HG03571 (cell line): Measurements from ENCODE around the gene STRIP1.
"Not testable (repeated sequence)": the region's sequence is repeated elsewhere in the genome, so short reads cannot be mapped to it uniquely, and the experiment has no call there.

Experiments
- ATAC-seq: cut with Tn5 transposase; IDR thresholded peaks from one replicate; pipeline ENCODE4 v1.9.1; 2021; ENCODE audit not compliant: unreplicated experiment

STRIP1 gene

GRCh38 chr1:110008971-110009565, 25.4 kb upstream of the STRIP1 start:
- no peak for ATAC-seq

GRCh38 chr1:110011527-110012041, 22.8 kb upstream of the STRIP1 start:
- peak; percentile 92 for ATAC-seq

GRCh38 chr1:110012100-110012780, 22.2 kb upstream of the STRIP1 start:
- peak; percentile 58 for ATAC-seq

- ATAC-seq: no peak
Observed at GRCh38 chr1:110017792-110018191, 16.6 kb upstream of the STRIP1 start.

GRCh38 chr1:110018396-110018795, 16.0 kb upstream of the STRIP1 start:
- ATAC-seq: no peak

- ATAC-seq: no peak
Observed at GRCh38 chr1:110019770-110020169, 14.7 kb upstream of the STRIP1 start.

GRCh38 chr1:110021285-110021684, 13.1 kb upstream of the STRIP1 start:
- no peak for ATAC-seq

GRCh38 chr1:110024613-110025012, 9.8 kb upstream of the STRIP1 start:
- ATAC-seq: no peak

- ATAC-seq: not testable (repeated sequence)
Observed at GRCh38 chr1:110030687-110031086, 3.7 kb upstream of the STRIP1 start.

- no peak for ATAC-seq
Observed at GRCh38 chr1:110032327-110032726, 2.1 kb upstream of the STRIP1 start.

GRCh38 chr1:110033421-110033820, 1.0 kb upstream of the STRIP1 start:
- ATAC-seq: no peak

- no peak for ATAC-seq
Observed at GRCh38 chr1:110034040-110034450, 379 bp upstream of the STRIP1 start.

- no peak for ATAC-seq
Observed at GRCh38 chr1:110035236-110035752, 870 bp downstream of the STRIP1 start.

GRCh38 chr1:110038271-110038670, 3.8 kb downstream of the STRIP1 start:
- no peak for ATAC-seq

GRCh38 chr1:110039641-110040040, 5.2 kb downstream of the STRIP1 start:
- ATAC-seq: no peak

GRCh38 chr1:110040548-110040947, 6.1 kb downstream of the STRIP1 start:
- ATAC-seq: no peak

GRCh38 chr1:110043016-110043415, 8.6 kb downstream of the STRIP1 start:
- no peak for ATAC-seq

- ATAC-seq: no peak
Observed at GRCh38 chr1:110047463-110047862, 13.0 kb downstream of the STRIP1 start.

GRCh38 chr1:110048240-110048639, 13.8 kb downstream of the STRIP1 start:
- no peak for ATAC-seq

GRCh38 chr1:110048923-110049601, 14.6 kb downstream of the STRIP1 start:
- no peak for ATAC-seq

GRCh38 chr1:110049801-110050601, 15.6 kb downstream of the STRIP1 start:
- ATAC-seq: no peak
